Measurements from ENCODE around the gene IFNA4. TPM values are rescaled to one million over a fixed set of nuclear protein-coding genes. Genes with fewer than 3 reads are reported as not detected.

Gene IFNA4
- total and polyA plus RNA-seq, 2 of the 8 experiments (the other 6 are each of a cell fraction or from before 2014, with no cell fraction given): not detected

- FAIRE-seq: no peak
- CTCF ChIA-PET (ENCODE audit: partially characterized antibody): interaction anchor here (0.6 to 1.1 kb wide), 2 partner anchors 15 to 58 kb away, joined by 3 read pairs; no protein-coding TSS in a partner anchor
- H2BK12ac ChIP-seq (ENCODE audit: low read depth, low read length): no peak overlapping the region
Observed at GRCh38 chr9:21137020-21137419, 50.4 kb downstream of the IFNA4 start.

More at GRCh38 chr9:21137020-21137419, 50.4 kb downstream of the IFNA4 start:
- no peak overlapping the region for H2BK120ac ChIP-seq (replicated peaks; ENCODE audit: low read depth, low read length)
- H3K4me1 ChIP-seq (replicated peaks in 1 of 4; ENCODE audit: control insufficient read depth in 3 of 4, insufficient read depth in 4 of 4, low read length in 3 of 4): no peaks in the 10 kb centered on the region
- no peaks in the 10 kb centered on the region for H3K79me1 ChIP-seq (ENCODE audit: low read depth, low read length)
- no peak overlapping the region for H3K14ac ChIP-seq (ENCODE audit: insufficient read length)
- no peaks in the 10 kb centered on the region for H3K9me3 ChIP-seq (ENCODE audit: insufficient read depth in 2 of 2, low read depth in 1 of 2, low read length in 1 of 2)
- WGBS, 2 experiments (ENCODE audit: extremely low coverage in 1 of 2, insufficient coverage in 1 of 2, insufficient read length in 1 of 2, insufficient replicate concordance in 2 of 2, low coverage in 1 of 2, low lambda C conversion rate in 2 of 2, missing lambda C conversion rate in 1 of 2): 91% methylated on average over 1 of the region's 1 CpG; no CpG with 5 or more reads in 1 of the 2 experiments
- no peak overlapping the region for H3K27ac ChIP-seq (ENCODE audit: low read depth, low read length)
- TF ChIP-seq SUZ12 (IDR thresholded peaks at IDR 0.05; ENCODE audit: low read length) (no peak), CREB1 (IDR thresholded peaks at IDR 0.05) (no peak), MAFK (IDR thresholded peaks at IDR 0.05; ENCODE audit: low read depth, low read length) (peak; percentile 32; the same call in 1 of the 2 replicates)
- H2BK5ac ChIP-seq (ENCODE audit: low read depth, low read length): no peak overlapping the region
- no peak overlapping the region for H4K5ac ChIP-seq (ENCODE audit: insufficient read length, low read depth, low read length)
- no peak overlapping the region for H4K91ac ChIP-seq (replicated peaks; ENCODE audit: insufficient read length, low read length)
- no peak overlapping the region for H3K4me2 ChIP-seq (ENCODE audit: insufficient read depth in 1 of 2, low read depth in 2 of 2, low read length in 2 of 2)
- no peak for DNase-seq (ENCODE audit: low read depth in 1 of 2, low spot score in 2 of 2)
- no peak overlapping the region for H2BK15ac ChIP-seq (ENCODE audit: low read length)
- no peaks in the 10 kb centered on the region for H3K36me3 ChIP-seq (ENCODE audit: control insufficient read depth in 2 of 4, insufficient read depth in 4 of 4, low read length in 3 of 4)
- H3K4ac ChIP-seq (replicated peaks; ENCODE audit: insufficient read length, low read depth, low read length): no peak overlapping the region
- no peak overlapping the region for H2AK5ac ChIP-seq (ENCODE audit: low read depth, low read length)
- H2BK20ac ChIP-seq (ENCODE audit: low read length): no peak overlapping the region
- no peaks in the 10 kb centered on the region for H3K79me2 ChIP-seq (ENCODE audit: control insufficient read depth in 1 of 2, insufficient read depth in 2 of 2, low read length in 2 of 2)
- H3K23me2 ChIP-seq (ENCODE audit: low read depth, low read length): no peaks in the 10 kb centered on the region; the same call in 1 of the 2 replicates
- no peak overlapping the region for H3K4me3 ChIP-seq (ENCODE audit: extremely low read depth in 1 of 4, insufficient read depth in 2 of 4, low read depth in 3 of 4, low read length in 4 of 4)
- H3K56ac ChIP-seq (replicated peaks; ENCODE audit: insufficient read length, low read depth, low read length): no peak overlapping the region
- POLR2A ChIA-PET (ENCODE audit: partially characterized antibody): no interaction called here
- H4K20me1 ChIP-seq (replicated peaks in 1 of 2; ENCODE audit: control insufficient read depth in 1 of 2, insufficient read depth in 2 of 2, low read length in 2 of 2): no peaks in the 10 kb centered on the region
- no peak overlapping the region for H2AFZ ChIP-seq (ENCODE audit: low read length)
- H3K27me3 ChIP-seq (replicated peaks in 1 of 4; ENCODE audit: control insufficient read depth in 3 of 4, extremely low read depth in 1 of 4, insufficient read depth in 3 of 4, low read length in 3 of 4): no peaks in the 10 kb centered on the region
- no peak overlapping the region for H4K8ac ChIP-seq (ENCODE audit: extremely low read depth, insufficient read depth, low read length)
- H3K9ac ChIP-seq (replicated peaks in 1 of 4; ENCODE audit: extremely low read depth in 1 of 4, low read depth in 3 of 4, low read length in 3 of 4): no peak overlapping the region
- H3K23ac ChIP-seq (ENCODE audit: insufficient read length): no peak overlapping the region
- no peak overlapping the region for H3K18ac ChIP-seq (ENCODE audit: extremely low read depth, low read length)

Small RNA genes within 50 kb of the gene (small RNA-seq; reads per million reads assigned to genes)
- not detected for gene RF00019 (ENCODE audit: insufficient read depth)

Other genes with a start within 250 kb of the IFNA4 start
- 0.61 and 0.86 TPM in 2 replicates for gene HACD4, start 155.9 kb downstream of the IFNA4 start, total RNA-seq (2021; fragmentation: NEBNext Ultra II Directional; extraction: Animal tissue kit (Norgen Biotek cat#: 25700))
- 0.46 and 0.65 TPM in 2 replicates for gene HACD4, start 155.9 kb downstream of the IFNA4 start, polyA plus RNA-seq (2011; rRNA removed)
- not detected in 2 replicates for gene IFNB1, start 109.6 kb downstream of the IFNA4 start, total RNA-seq (2021; fragmentation: NEBNext Ultra II Directional; extraction: Animal tissue kit (Norgen Biotek cat#: 25700))
- gene IFNB1, start 109.6 kb downstream of the IFNA4 start, polyA plus RNA-seq (2011; rRNA removed): not detected in 2 replicates
- gene IFNW1, start 45.8 kb downstream of the IFNA4 start, total RNA-seq (2021; fragmentation: NEBNext Ultra II Directional; extraction: Animal tissue kit (Norgen Biotek cat#: 25700)): not detected in 2 replicates
- not detected in 2 replicates for gene IFNW1, start 45.8 kb downstream of the IFNA4 start, polyA plus RNA-seq (2011; rRNA removed)
- gene IFNA21, start 20.9 kb downstream of the IFNA4 start, total RNA-seq (2021; fragmentation: NEBNext Ultra II Directional; extraction: Animal tissue kit (Norgen Biotek cat#: 25700)): not detected in 2 replicates
- not detected in 2 replicates for gene IFNA21, start 20.9 kb downstream of the IFNA4 start, polyA plus RNA-seq (2011; rRNA removed)
- not detected in 2 replicates for gene IFNA7, start 14.6 kb upstream of the IFNA4 start, total RNA-seq (2021; fragmentation: NEBNext Ultra II Directional; extraction: Animal tissue kit (Norgen Biotek cat#: 25700))
- gene IFNA7, start 14.6 kb upstream of the IFNA4 start, polyA plus RNA-seq (2011; rRNA removed): not detected in 2 replicates
- not detected in 2 replicates for gene IFNA10, start 19.6 kb upstream of the IFNA4 start, total RNA-seq (2021; fragmentation: NEBNext Ultra II Directional; extraction: Animal tissue kit (Norgen Biotek cat#: 25700))
- not detected in 2 replicates for gene IFNA10, start 19.6 kb upstream of the IFNA4 start, polyA plus RNA-seq (2011; rRNA removed)
- not detected in 2 replicates for gene IFNA16, start 29.7 kb upstream of the IFNA4 start, total RNA-seq (2021; fragmentation: NEBNext Ultra II Directional; extraction: Animal tissue kit (Norgen Biotek cat#: 25700))
- gene IFNA16, start 29.7 kb upstream of the IFNA4 start, polyA plus RNA-seq (2011; rRNA removed): not detected in 2 replicates
- not detected in 2 replicates for gene IFNA17, start 40.6 kb upstream of the IFNA4 start, total RNA-seq (2021; fragmentation: NEBNext Ultra II Directional; extraction: Animal tissue kit (Norgen Biotek cat#: 25700))
- not detected in 2 replicates for gene IFNA17, start 40.6 kb upstream of the IFNA4 start, polyA plus RNA-seq (2011; rRNA removed)
- not detected in 2 replicates for gene IFNA14, start 52.4 kb upstream of the IFNA4 start, total RNA-seq (2021; fragmentation: NEBNext Ultra II Directional; extraction: Animal tissue kit (Norgen Biotek cat#: 25700))
- not detected in 2 replicates for gene IFNA14, start 52.4 kb upstream of the IFNA4 start, polyA plus RNA-seq (2011; rRNA removed)
- not detected in 2 replicates for gene IFNA5, start 117.7 kb upstream of the IFNA4 start, total RNA-seq (2021; fragmentation: NEBNext Ultra II Directional; extraction: Animal tissue kit (Norgen Biotek cat#: 25700))
- not detected in 2 replicates for gene IFNA5, start 117.7 kb upstream of the IFNA4 start, polyA plus RNA-seq (2011; rRNA removed)
- gene KLHL9, start 147.8 kb upstream of the IFNA4 start, total RNA-seq (2021; fragmentation: NEBNext Ultra II Directional; extraction: Animal tissue kit (Norgen Biotek cat#: 25700)): 14.7 and 15.7 TPM in 2 replicates
- gene KLHL9, start 147.8 kb upstream of the IFNA4 start, polyA plus RNA-seq (2011; rRNA removed): 4.2 and 4.9 TPM in 2 replicates
- not detected in 2 replicates for gene IFNA6, start 163.3 kb upstream of the IFNA4 start, total RNA-seq (2021; fragmentation: NEBNext Ultra II Directional; extraction: Animal tissue kit (Norgen Biotek cat#: 25700))
- not detected in 2 replicates for gene IFNA6, start 163.3 kb upstream of the IFNA4 start, polyA plus RNA-seq (2011; rRNA removed)
- gene IFNA13, start 180.5 kb upstream of the IFNA4 start, total RNA-seq (2021; fragmentation: NEBNext Ultra II Directional; extraction: Animal tissue kit (Norgen Biotek cat#: 25700)): not detected in 2 replicates
- not detected in 2 replicates for gene IFNA13, start 180.5 kb upstream of the IFNA4 start, polyA plus RNA-seq (2011; rRNA removed)
- gene IFNA2, start 197.8 kb upstream of the IFNA4 start, total RNA-seq (2021; fragmentation: NEBNext Ultra II Directional; extraction: Animal tissue kit (Norgen Biotek cat#: 25700)): not detected in 2 replicates
- not detected in 2 replicates for gene IFNA2, start 197.8 kb upstream of the IFNA4 start, polyA plus RNA-seq (2011; rRNA removed)
- not detected in 2 replicates for gene IFNA8, start 221.5 kb upstream of the IFNA4 start, total RNA-seq (2021; fragmentation: NEBNext Ultra II Directional; extraction: Animal tissue kit (Norgen Biotek cat#: 25700))
- gene IFNA8, start 221.5 kb upstream of the IFNA4 start, polyA plus RNA-seq (2011; rRNA removed): not detected in 2 replicates